Measurements from ENCODE around the gene ANKRD11.
"Not testable (repeated sequence)": the region's sequence is repeated elsewhere in the genome, so short reads cannot be mapped to it uniquely, and the experiment has no call there.

ANKRD11 gene

DNA sequence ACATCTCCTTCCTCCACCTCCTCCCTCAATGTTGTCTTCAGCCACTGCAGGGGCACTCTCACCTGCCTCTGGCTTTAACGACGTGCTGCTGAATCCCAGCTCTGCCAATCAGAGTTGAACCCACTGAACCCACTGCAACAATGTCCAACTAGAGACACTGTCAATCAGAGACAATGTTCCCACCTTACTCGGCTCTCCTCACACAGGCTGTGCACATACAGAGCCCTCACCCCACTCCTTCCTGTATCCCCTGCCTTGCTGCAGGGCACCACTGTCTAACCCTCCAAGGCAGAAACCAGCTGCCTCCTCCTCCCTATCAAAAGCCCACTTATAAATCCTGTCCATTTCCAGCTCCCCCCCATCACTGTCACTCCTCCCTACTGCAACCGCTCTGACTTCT lies 58.7 kb downstream of the ANKRD11 start:
- TF ChIP-seq, protein P1, sequence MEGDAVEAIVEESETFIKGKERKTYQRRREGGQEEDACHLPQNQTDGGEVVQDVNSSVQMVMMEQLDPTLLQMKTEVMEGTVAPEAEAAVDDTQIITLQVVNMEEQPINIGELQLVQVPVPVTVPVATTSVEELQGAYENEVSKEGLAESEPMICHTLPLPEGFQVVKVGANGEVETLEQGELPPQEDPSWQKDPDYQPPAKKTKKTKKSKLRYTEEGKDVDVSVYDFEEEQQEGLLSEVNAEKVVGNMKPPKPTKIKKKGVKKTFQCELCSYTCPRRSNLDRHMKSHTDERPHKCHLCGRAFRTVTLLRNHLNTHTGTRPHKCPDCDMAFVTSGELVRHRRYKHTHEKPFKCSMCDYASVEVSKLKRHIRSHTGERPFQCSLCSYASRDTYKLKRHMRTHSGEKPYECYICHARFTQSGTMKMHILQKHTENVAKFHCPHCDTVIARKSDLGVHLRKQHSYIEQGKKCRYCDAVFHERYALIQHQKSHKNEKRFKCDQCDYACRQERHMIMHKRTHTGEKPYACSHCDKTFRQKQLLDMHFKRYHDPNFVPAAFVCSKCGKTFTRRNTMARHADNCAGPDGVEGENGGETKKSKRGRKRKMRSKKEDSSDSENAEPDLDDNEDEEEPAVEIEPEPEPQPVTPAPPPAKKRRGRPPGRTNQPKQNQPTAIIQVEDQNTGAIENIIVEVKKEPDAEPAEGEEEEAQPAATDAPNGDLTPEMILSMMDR (IDR thresholded peaks at IDR 0.05; ENCODE audit: low read depth, low read length): no peak
- H3K27me3 ChIP-seq (ENCODE audit: insufficient read depth, low read depth, severe bottlenecking): no peaks in the 10 kb centered on the region
- no peak overlapping the region for H3K4me3 ChIP-seq (ENCODE audit: low read depth, low read length)
- no peak overlapping the region for H3K27ac ChIP-seq
- H3K36me3 ChIP-seq: no peaks in the 10 kb centered on the region
- DNase-seq: no peak
- no peaks in the 10 kb centered on the region for H3K9me3 ChIP-seq (ENCODE audit: severe bottlenecking)

DNA sequence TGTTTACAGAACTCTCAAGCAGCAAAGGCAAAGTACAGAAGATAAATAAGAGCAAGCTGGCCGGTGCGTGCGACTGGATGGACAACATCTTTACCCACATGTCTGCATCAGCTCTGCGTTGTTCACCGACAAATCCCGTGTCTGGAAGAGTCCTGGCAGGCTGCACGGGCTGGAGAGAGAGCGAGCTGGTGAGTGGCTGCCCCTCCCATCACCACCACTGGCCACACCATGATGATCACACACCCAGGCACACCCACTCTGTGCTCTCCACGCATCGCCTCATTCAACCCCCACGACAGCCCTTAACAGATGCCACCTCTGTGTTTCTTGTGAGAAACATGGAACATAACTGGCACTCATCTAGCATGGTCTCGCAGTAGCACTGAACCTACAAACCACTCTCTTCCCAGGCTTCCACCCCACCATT lies 59.2 kb downstream of the ANKRD11 start:
- TF ChIP-seq, protein P1 (IDR thresholded peaks at IDR 0.05; ENCODE audit: low read depth, low read length): no peak
- Histone ChIP-seq H3K9me3 (ENCODE audit: severe bottlenecking) (no peaks in the 10 kb centered on the region), H3K4me3 (ENCODE audit: low read depth, low read length) (no peak overlapping the region), H3K27me3 (ENCODE audit: insufficient read depth, low read depth, severe bottlenecking) (no peaks in the 10 kb centered on the region), H3K27ac (no peak overlapping the region), H3K36me3 (no peaks in the 10 kb centered on the region)
- DNase-seq: no peak

DNA sequence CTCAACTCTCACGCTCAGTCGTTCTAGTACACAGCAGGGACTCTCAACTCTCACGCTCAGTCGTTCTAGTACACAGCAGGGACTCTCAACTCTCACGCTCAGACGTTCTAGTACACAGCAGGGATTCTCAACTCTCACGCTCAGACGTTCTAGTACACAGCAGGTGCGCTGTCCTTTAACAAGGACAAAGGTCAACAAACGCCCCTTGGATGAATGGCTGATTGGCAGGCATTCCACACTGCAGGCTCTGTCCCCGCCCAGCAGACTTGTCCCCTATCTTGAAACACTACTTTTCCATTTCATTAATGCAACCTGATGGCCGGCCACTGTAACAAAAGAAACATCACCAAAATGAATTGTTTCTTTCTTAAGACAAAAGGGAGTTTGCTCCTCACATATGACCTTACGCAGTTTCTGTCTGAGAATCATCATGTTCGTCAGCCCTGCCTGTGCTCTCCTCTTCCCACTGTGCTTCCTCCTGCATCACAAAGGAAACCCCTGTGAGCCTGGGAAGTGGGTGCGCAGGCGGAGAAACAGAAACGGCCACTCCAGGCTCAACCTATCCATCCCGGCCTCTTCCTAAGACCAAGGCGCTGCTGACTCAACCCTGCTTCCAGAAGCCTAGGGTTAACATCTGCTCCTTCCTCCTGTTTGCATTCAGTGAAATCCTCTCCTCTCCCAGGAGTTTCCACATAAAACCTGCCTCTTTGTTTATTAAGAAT lies 59.8 kb downstream of the ANKRD11 start:
- Histone ChIP-seq H3K9me3 (ENCODE audit: severe bottlenecking) (no peaks in the 10 kb centered on the region), H3K36me3 (no peaks in the 10 kb centered on the region), H3K27me3 (ENCODE audit: insufficient read depth, low read depth, severe bottlenecking) (no peaks in the 10 kb centered on the region), H3K27ac (no peak overlapping the region), H3K4me3 (ENCODE audit: low read depth, low read length) (no peak overlapping the region)
- TF ChIP-seq, protein P1 (IDR thresholded peaks at IDR 0.05; ENCODE audit: low read depth, low read length): no peak
- no peak for DNase-seq

DNA sequence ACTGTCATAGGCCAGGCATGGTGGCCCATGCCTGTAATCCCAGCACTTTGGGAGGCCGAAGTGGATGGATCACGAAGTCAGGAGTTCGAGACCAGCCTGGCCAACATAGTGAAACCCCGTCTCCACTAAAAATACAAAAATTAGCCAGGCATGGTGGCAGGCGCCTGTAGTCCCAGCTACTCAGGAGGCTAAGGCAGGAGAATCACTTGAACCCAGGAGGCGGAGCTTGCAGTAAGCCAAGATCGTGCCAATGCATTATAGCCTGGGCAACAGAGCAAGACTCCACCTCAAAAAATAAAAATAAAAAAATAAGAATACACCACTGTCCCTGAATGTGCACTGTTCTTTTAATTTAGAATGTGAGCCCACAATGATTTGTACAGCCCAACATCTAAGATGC lies 61.8 kb downstream of the ANKRD11 start:
- H3K27ac ChIP-seq: not testable (repeated sequence)

DNA sequence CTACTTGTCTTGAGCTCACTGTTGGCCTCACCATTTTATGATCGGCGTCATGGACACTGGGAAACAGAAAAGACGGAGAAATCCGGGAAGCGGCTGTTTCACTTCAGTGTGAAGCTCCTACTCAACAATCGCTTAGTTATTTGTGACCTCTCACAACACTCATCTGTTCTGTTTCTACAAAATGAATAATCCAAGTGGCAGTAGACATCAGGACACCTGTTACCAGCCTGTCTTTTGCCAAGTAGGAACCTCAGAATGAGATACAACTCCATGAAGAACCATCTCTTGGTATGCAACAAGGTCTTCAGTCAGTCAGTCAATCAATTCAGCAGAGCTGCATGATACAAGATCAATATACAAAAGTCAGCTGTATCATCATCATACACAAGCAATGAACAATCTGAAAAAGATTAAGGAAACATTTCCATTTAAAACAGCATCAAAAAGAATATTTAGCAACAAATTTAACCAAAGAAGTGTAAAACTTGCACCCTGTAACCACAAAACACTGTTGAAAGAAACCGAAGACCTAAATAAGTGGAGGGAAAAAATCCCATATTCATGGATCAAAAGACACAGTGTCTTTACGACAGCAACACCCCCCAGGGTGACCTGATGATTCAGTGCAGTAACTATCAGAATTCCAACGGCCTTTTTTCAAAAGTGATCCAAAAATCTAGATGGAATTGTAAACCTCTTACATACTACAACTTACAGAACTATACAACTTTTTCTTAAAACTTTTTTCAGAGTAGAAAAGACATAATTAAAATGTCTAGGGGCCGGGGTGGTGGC lies 63.4 kb downstream of the ANKRD11 start:
- DNase-seq: no peak
- no peaks in the 10 kb centered on the region for H3K27me3 ChIP-seq (ENCODE audit: insufficient read depth, low read depth, severe bottlenecking)
- H3K4me3 ChIP-seq (ENCODE audit: low read depth, low read length): no peak overlapping the region
- H3K27ac ChIP-seq: no peak overlapping the region
- no peaks in the 10 kb centered on the region for H3K9me3 ChIP-seq (ENCODE audit: severe bottlenecking)
- no peaks in the 10 kb centered on the region for H3K36me3 ChIP-seq
- TF ChIP-seq, protein P1 (IDR thresholded peaks at IDR 0.05; ENCODE audit: low read depth, low read length): no peak

More for the DNA sequence above, 61.8 kb downstream of the ANKRD11 start:
- not testable (repeated sequence) for H3K4me3 ChIP-seq (ENCODE audit: low read depth, low read length); H3K27me3 ChIP-seq (ENCODE audit: insufficient read depth, low read depth, severe bottlenecking); H3K9me3 ChIP-seq (ENCODE audit: severe bottlenecking); DNase-seq; H3K36me3 ChIP-seq

DNA sequence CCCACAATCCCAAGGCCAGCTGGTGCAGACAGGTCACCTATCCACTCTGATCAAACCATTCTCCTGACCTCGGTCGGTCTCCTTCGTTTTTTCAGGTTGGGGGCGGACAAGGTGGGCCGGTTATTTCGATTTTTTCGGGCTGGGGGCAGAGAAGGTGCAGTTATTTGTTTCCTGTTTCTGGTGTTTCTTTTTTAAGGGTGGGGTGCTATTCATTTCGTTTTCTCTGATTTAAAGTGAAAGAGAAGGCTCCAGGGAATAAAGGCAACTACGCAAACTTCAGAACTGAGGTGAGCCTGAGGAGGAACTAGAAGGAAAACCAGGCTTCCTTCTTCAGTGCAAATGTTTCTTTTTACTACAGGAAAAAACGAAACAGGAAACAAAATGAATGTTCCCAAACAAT lies 64.8 kb downstream of the ANKRD11 start:
- DNase-seq: no peak
- H3K36me3 ChIP-seq: no peaks in the 10 kb centered on the region
- TF ChIP-seq, protein P1 (IDR thresholded peaks at IDR 0.05; ENCODE audit: low read depth, low read length): no peak
- no peak overlapping the region for H3K27ac ChIP-seq
- H3K9me3 ChIP-seq (ENCODE audit: severe bottlenecking): no peaks in the 10 kb centered on the region
- no peaks in the 10 kb centered on the region for H3K27me3 ChIP-seq (ENCODE audit: insufficient read depth, low read depth, severe bottlenecking)
- H3K4me3 ChIP-seq (ENCODE audit: low read depth, low read length): no peak overlapping the region
